Neural cell (in vitro differentiated cells): ENCODE results near the gene CREB3L1.

Source experiments
- MXI1 ChIP-seq: fragments of 450-650 bp; conservative IDR thresholded peaks from 2 replicates; pipeline ENCODE4 v1.6.1; 2014; ENCODE audit warnings: antibody characterized with exemption, mild to moderate bottlenecking; ENCODE audit not compliant: poor library complexity, severe bottlenecking
- SMC3 ChIP-seq: fragments of 450-650 bp; conservative IDR thresholded peaks from 2 replicates; pipeline ENCODE4 v1.6.1; 2014; ENCODE audit warnings: antibody characterized with exemption, mild to moderate bottlenecking, moderate library complexity; ENCODE audit not compliant: poor library complexity
- TF ChIP-seq, protein P1 (sequence below): fragments of 450-650 bp; IDR thresholded peaks from 2 replicates; pipeline ENCODE4 v1.5.1; 2014; ENCODE audit warnings: antibody characterized with exemption, mild to moderate bottlenecking, moderate library complexity; ENCODE audit not compliant: poor library complexity, severe bottlenecking

GRCh38 chr11:46242041-46242951, 35.2 kb upstream of the CREB3L1 start:
- TF ChIP-seq, protein P1, sequence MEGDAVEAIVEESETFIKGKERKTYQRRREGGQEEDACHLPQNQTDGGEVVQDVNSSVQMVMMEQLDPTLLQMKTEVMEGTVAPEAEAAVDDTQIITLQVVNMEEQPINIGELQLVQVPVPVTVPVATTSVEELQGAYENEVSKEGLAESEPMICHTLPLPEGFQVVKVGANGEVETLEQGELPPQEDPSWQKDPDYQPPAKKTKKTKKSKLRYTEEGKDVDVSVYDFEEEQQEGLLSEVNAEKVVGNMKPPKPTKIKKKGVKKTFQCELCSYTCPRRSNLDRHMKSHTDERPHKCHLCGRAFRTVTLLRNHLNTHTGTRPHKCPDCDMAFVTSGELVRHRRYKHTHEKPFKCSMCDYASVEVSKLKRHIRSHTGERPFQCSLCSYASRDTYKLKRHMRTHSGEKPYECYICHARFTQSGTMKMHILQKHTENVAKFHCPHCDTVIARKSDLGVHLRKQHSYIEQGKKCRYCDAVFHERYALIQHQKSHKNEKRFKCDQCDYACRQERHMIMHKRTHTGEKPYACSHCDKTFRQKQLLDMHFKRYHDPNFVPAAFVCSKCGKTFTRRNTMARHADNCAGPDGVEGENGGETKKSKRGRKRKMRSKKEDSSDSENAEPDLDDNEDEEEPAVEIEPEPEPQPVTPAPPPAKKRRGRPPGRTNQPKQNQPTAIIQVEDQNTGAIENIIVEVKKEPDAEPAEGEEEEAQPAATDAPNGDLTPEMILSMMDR = no peak
- no peak for TF ChIP-seq SMC3
- TF ChIP-seq MXI1 = no peak
